H9 (cell line): ENCODE measurements around the gene UPK1A. TPM values are rescaled to one million over a fixed set of nuclear protein-coding genes. Genes with fewer than 3 reads are reported as not detected.
A peak's percentile ranks its signal among the peaks of the same experiment; 100 is the strongest.

ENCODE experiments used
- DNase-seq: peaks from one replicate; pipeline ENCODE4 v3.0.0-alpha.2; 2017
- H2AFZ ChIP-seq: one replicate; pipeline ENCODE4 v1.6.1; 2013; ENCODE audit warnings: mild to moderate bottlenecking, low read length, control low read depth, moderate library complexity
- H2AK5ac ChIP-seq: 2 replicates; pipeline ENCODE4 v1.6.1; 2013; ENCODE audit warnings: low read length, control low read depth, mixed read lengths; ENCODE audit not compliant: insufficient read length
- H2BK120ac ChIP-seq: one replicate; pipeline ENCODE4 v1.6.1; 2013; ENCODE audit warnings: low read depth, mild to moderate bottlenecking, low read length, control low read depth, inconsistent platforms; ENCODE audit not compliant: poor library complexity, severe bottlenecking
- H2BK12ac ChIP-seq: 2 replicates; pipeline ENCODE4 v1.6.1; 2013; ENCODE audit warnings: low read length, control low read depth, mixed read lengths, low read depth; ENCODE audit not compliant: insufficient read length
- H2BK15ac ChIP-seq: 2 replicates; pipeline ENCODE4 v1.6.1; 2013; ENCODE audit warnings: low read depth, low read length, control low read depth
- H2BK20ac ChIP-seq: one replicate; pipeline ENCODE4 v1.6.1; 2013; ENCODE audit warnings: low read depth, mild to moderate bottlenecking, low read length, control low read depth, inconsistent platforms; ENCODE audit not compliant: poor library complexity, severe bottlenecking
- H2BK5ac ChIP-seq: 2 replicates; pipeline ENCODE4 v1.6.1; 2013; ENCODE audit warnings: low read length, control low read depth, mixed read lengths; ENCODE audit not compliant: insufficient read length
- H3K14ac ChIP-seq: 2 replicates; pipeline ENCODE4 v1.6.1; 2013; ENCODE audit warnings: low read length, control low read depth; ENCODE audit not compliant: insufficient read depth
- H3K18ac ChIP-seq: 2 replicates; pipeline ENCODE4 v1.6.1; 2013; ENCODE audit warnings: low read depth, mild to moderate bottlenecking, mixed read lengths, low read length, control low read depth; ENCODE audit not compliant: insufficient read length
- H3K23ac ChIP-seq: 2 replicates; pipeline ENCODE4 v1.6.1; 2013; ENCODE audit warnings: low read length, control low read depth, mixed read lengths, low read depth; ENCODE audit not compliant: insufficient read length
- H3K23me2 ChIP-seq: 2 replicates; pipeline ENCODE4 v1.6.1; 2013; ENCODE audit warnings: low read depth, mild to moderate bottlenecking, mixed read lengths, low read length, control low read depth; ENCODE audit not compliant: insufficient read length, poor library complexity, severe bottlenecking
- H3K27ac ChIP-seq: 2 replicates; pipeline ENCODE4 v1.5.1; 2013; ENCODE audit warnings: low read length, control low read depth, mixed read lengths, low read depth; ENCODE audit not compliant: insufficient read length
- H3K27me3 ChIP-seq: 2 replicates; pipeline ENCODE4 v1.6.1; 2013; ENCODE audit warnings: low read length, control low read depth, inconsistent platforms; ENCODE audit not compliant: insufficient read depth
- H3K4ac ChIP-seq: 2 replicates; pipeline ENCODE4 v1.6.1; 2013; ENCODE audit warnings: low read depth, mild to moderate bottlenecking, control low read depth, inconsistent platforms, low read length, moderate library complexity
- H3K4me1 ChIP-seq: 2 replicates; pipeline ENCODE4 v1.6.1; 2013; ENCODE audit warnings: low read length, control low read depth, inconsistent platforms; ENCODE audit not compliant: insufficient read depth
- H3K4me2 ChIP-seq: 2 replicates; pipeline ENCODE4 v1.6.1; 2013; ENCODE audit warnings: low read length, control low read depth, mixed read lengths; ENCODE audit not compliant: insufficient read length, insufficient read depth
- H3K56ac ChIP-seq: 2 replicates; pipeline ENCODE4 v1.6.1; 2013; ENCODE audit warnings: low read depth, mild to moderate bottlenecking, mixed read lengths, low read length, control low read depth; ENCODE audit not compliant: insufficient read length
- H3K79me1 ChIP-seq: 2 replicates; pipeline ENCODE4 v1.6.1; 2013; ENCODE audit warnings: low read depth, mild to moderate bottlenecking, moderate library complexity, low read length, control low read depth, inconsistent platforms; ENCODE audit not compliant: insufficient read depth, poor library complexity, severe bottlenecking
- H3K79me2 ChIP-seq: 2 replicates; pipeline ENCODE4 v1.6.1; 2013; ENCODE audit warnings: low read length, control low read depth, inconsistent platforms; ENCODE audit not compliant: insufficient read depth
- H3K9ac ChIP-seq: 2 replicates; pipeline ENCODE4 v1.6.1; 2013; ENCODE audit warnings: low read length, control low read depth, mixed read lengths; ENCODE audit not compliant: insufficient read length; ENCODE audit errors: extremely low read depth
- H3K9me3 ChIP-seq: one replicate; pipeline ENCODE4 v1.6.1; 2013; ENCODE audit warnings: low read depth, low read length, inconsistent platforms; ENCODE audit not compliant: control insufficient read depth
- H3T11ph ChIP-seq: one replicate; pipeline ENCODE4 v1.6.1; 2013; ENCODE audit warnings: mild to moderate bottlenecking, low read length, control low read depth, inconsistent platforms
- H4K20me1 ChIP-seq: one replicate; pipeline ENCODE4 v1.6.1; 2013; ENCODE audit not compliant: control insufficient read depth, insufficient read length, insufficient read depth
- H4K5ac ChIP-seq: 2 replicates; pipeline ENCODE4 v1.6.1; 2013; ENCODE audit warnings: low read depth, mild to moderate bottlenecking, mixed read lengths, low read length, control low read depth; ENCODE audit not compliant: insufficient read length
- H4K8ac ChIP-seq: replicated peaks from 2 replicates; pipeline ENCODE4 v1.6.1; 2013; ENCODE audit warnings: low read length, control low read depth, mixed read lengths, low read depth; ENCODE audit not compliant: insufficient read length
- H4K91ac ChIP-seq: 2 replicates; pipeline ENCODE4 v1.6.1; 2013; ENCODE audit warnings: low read depth, mild to moderate bottlenecking, moderate library complexity, mixed read lengths, low read length, control low read depth; ENCODE audit not compliant: insufficient read length
- H3K27ac Mint-ChIP-seq, 3 experiments: 2 replicates in 2 of 3; 3 replicates in 1 of 3; pipeline ENCODE4 v1.8.0; 2020 to 2021; ENCODE audit warnings: mixed read lengths in 3 of 3, mild to moderate bottlenecking in 1 of 3, moderate library complexity in 1 of 3
- H3K27me3 Mint-ChIP-seq: 2 replicates; pipeline ENCODE4 v1.8.0; 2021; ENCODE audit warnings: low read depth, mild to moderate bottlenecking, moderate library complexity, mixed read lengths
- H3K36me3 Mint-ChIP-seq, 3 experiments: 2 replicates in 2 of 3; 3 replicates in 1 of 3; pipeline ENCODE4 v1.8.0; 2020 to 2021; ENCODE audit warnings: low read depth in 3 of 3, mixed read lengths in 3 of 3; ENCODE audit not compliant: insufficient read depth in 1 of 3
- H3K4me1 Mint-ChIP-seq, 2 experiments: 2 replicates each; pipeline ENCODE4 v1.8.0; 2020; ENCODE audit warnings: mixed read lengths in 2 of 2
- H3K4me3 Mint-ChIP-seq, 2 experiments: 2 replicates in 1 of 2; 3 replicates in 1 of 2; pipeline ENCODE4 v1.8.0; 2020 to 2021; ENCODE audit warnings: mild to moderate bottlenecking in 2 of 2, mixed read lengths in 2 of 2, moderate library complexity in 1 of 2
- H3K9me3 Mint-ChIP-seq, 2 experiments: 2 replicates in 1 of 2; 3 replicates in 1 of 2; pipeline ENCODE4 v1.8.0; 2020; ENCODE audit warnings: mild to moderate bottlenecking in 2 of 2, mixed read lengths in 2 of 2, moderate library complexity in 1 of 2
- WGBS: extraction: QIAGEN DNeasy Blood & Tissue Kit; methylation state at CpG from one replicate; pipeline ENCODE4 v1.1.7; 2013; ENCODE audit warnings: missing lambda C conversion rate, low lambda C conversion rate, mixed read lengths; ENCODE audit not compliant: insufficient read length; ENCODE audit errors: extremely low coverage; 5-methylcytosine and 5-hydroxymethylcytosine counted together
- total RNA-seq: library from RNA; stranded (reverse); gene quantifications from 2 replicates; pipeline ENCODE4 v1.2.1, GENCODE V29; 2021
- TF ChIP-seq, protein P1 (sequence below): fragments of 200-600 bp; sonication (generic); conservative IDR thresholded peaks from 3 replicates; pipeline ENCODE4 v1.8.0; 2021; ENCODE audit warnings: antibody characterized with exemption, mild to moderate bottlenecking

Gene UPK1A
- total RNA-seq, 1 experiment from 2014 or later, result 4.3 TPM

DNA sequence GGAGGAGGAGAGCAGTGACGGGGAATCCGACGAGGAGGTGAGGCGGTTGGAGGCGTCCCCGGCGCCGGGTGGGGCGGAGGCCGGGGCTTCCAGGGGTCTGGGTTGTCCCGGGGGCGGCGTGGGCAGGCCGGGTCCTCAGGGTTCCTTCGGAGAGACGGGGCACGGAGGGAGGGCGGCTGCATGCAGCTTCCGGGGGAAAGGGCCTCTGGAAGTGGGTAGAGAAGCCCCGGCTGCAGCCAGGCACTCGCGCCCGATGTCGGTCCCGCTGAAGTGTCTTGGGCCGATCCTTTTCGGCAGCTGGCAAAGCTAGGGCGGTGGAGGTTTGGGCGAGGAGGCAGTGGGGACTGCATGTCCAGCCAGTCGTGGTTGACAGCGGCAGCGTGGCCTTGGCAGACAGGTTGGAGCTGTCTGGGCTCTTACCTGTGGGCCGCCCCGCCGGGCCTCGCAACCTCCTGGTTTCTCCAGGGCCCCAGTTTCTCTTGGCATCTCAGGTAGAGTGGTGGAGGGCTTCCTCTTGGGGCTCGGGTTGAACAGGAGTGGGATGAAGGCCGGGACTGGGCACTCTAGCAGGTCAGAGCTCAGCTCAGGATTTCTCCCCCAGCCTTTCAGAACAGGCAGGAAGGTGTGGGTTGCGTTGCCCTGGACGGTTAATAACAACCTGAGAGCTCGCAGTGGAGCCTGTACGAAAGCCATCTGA lies 52.2 kb downstream of the UPK1A start:
- H3K18ac ChIP-seq, result no peak overlapping the region
- H3K27ac Mint-ChIP-seq, result peak overlapping the region in 2 of 3 experiments; percentile 18 to 72; a peak in 3 of 7 replicates
- no peak overlapping the region for H2BK15ac ChIP-seq
- H4K91ac ChIP-seq, result no peak overlapping the region
- peaks cover 21 to 38% (median 32%) of the 10 kb centered on the region in 3 experiments; a peak in 6 of 7 replicates for H3K36me3 Mint-ChIP-seq
- H3K4me1 ChIP-seq, result peaks cover 7% of the 10 kb centered on the region; the same call in 1 of the 2 replicates
- H3K4me1 Mint-ChIP-seq, result peaks cover 35 to 36% of the 10 kb centered on the region in 2 experiments
- H3K56ac ChIP-seq, result no peak overlapping the region
- H3K9me3 ChIP-seq, result no peaks in the 10 kb centered on the region
- H3K27ac ChIP-seq, result no peak overlapping the region
- no peak overlapping the region for H2AK5ac ChIP-seq
- no peak overlapping the region for H3K4ac ChIP-seq
- H2BK12ac ChIP-seq, result no peak overlapping the region
- no peak overlapping the region for H2AFZ ChIP-seq
- H2BK5ac ChIP-seq, result no peak overlapping the region
- peak overlapping the region; percentile 87 to 92 for H3K4me3 Mint-ChIP-seq
- H4K20me1 ChIP-seq, result peaks cover 6% of the 10 kb centered on the region
- no peaks in the 10 kb centered on the region for H3K79me1 ChIP-seq
- H3K4me2 ChIP-seq, result peak overlapping the region; percentile 89
- H2BK20ac ChIP-seq, result no peak overlapping the region
- peaks cover 11% of the 10 kb centered on the region; the same call in 1 of the 2 replicates for H3K79me2 ChIP-seq
- no peak overlapping the region for H3K23ac ChIP-seq
- H3K23me2 ChIP-seq, result peaks cover 18% of the 10 kb centered on the region
- peak overlapping the region; percentile 75 for H3K9ac ChIP-seq
- H3K9me3 Mint-ChIP-seq, result no peaks in the 10 kb centered on the region; a peak in 1 of 5 replicates
- TF ChIP-seq, protein P1, sequence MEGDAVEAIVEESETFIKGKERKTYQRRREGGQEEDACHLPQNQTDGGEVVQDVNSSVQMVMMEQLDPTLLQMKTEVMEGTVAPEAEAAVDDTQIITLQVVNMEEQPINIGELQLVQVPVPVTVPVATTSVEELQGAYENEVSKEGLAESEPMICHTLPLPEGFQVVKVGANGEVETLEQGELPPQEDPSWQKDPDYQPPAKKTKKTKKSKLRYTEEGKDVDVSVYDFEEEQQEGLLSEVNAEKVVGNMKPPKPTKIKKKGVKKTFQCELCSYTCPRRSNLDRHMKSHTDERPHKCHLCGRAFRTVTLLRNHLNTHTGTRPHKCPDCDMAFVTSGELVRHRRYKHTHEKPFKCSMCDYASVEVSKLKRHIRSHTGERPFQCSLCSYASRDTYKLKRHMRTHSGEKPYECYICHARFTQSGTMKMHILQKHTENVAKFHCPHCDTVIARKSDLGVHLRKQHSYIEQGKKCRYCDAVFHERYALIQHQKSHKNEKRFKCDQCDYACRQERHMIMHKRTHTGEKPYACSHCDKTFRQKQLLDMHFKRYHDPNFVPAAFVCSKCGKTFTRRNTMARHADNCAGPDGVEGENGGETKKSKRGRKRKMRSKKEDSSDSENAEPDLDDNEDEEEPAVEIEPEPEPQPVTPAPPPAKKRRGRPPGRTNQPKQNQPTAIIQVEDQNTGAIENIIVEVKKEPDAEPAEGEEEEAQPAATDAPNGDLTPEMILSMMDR, result no peak
- no peaks in the 10 kb centered on the region for H3K27me3 ChIP-seq
- 0 out of 2 replicates have a peak overlapping the region, but pooled peaks have one; percentile 34 for H3K14ac ChIP-seq
- WGBS, result no CpG with 5 or more reads among the region's 42 CpGs
- no peak overlapping the region for H2BK120ac ChIP-seq
- DNase-seq, result no peak
- no peaks in the 10 kb centered on the region for H3K27me3 Mint-ChIP-seq
- no peak overlapping the region for H4K5ac ChIP-seq
- H4K8ac ChIP-seq, result no peak overlapping the region
- H3T11ph ChIP-seq, result no peak overlapping the region
